ENCODE results near the gene NOP56.
A peak's percentile ranks its signal among the peaks of the same experiment; 100 is the strongest.

The NOP56 gene

GRCh38 chr20:2624190-2624589 is 28.2 kb upstream of the NOP56 start:
- no peak for TF ChIP-seq CTCF (IDR thresholded peaks at IDR 0.05; ENCODE audit: low read depth, low read length)

GRCh38 chr20:2625062-2625461 is 27.4 kb upstream of the NOP56 start:
- no peak for TF ChIP-seq CTCF (IDR thresholded peaks at IDR 0.05; ENCODE audit: low read depth, low read length)
- peak; percentile 3 for DNase-seq (ENCODE audit: extremely low read depth, low read depth)

More at GRCh38 chr20:2624190-2624589, 28.2 kb upstream of the NOP56 start:
- no peak for DNase-seq (ENCODE audit: extremely low read depth, low read depth)

GRCh38 chr20:2626853-2627541 is 25.4 kb upstream of the NOP56 start:
- DNase-seq (ENCODE audit: extremely low read depth, low read depth), result peak; percentile 51
- no peak for TF ChIP-seq CTCF (IDR thresholded peaks at IDR 0.05; ENCODE audit: low read depth, low read length)

GRCh38 chr20:2631228-2631627 is 21.2 kb upstream of the NOP56 start:
- DNase-seq (ENCODE audit: extremely low read depth, low read depth), result no peak
- TF ChIP-seq CTCF (IDR thresholded peaks at IDR 0.05; ENCODE audit: low read depth, low read length), result no peak

- TF ChIP-seq CTCF (IDR thresholded peaks at IDR 0.05; ENCODE audit: low read depth, low read length), result no peak
- no peak for DNase-seq (ENCODE audit: extremely low read depth, low read depth)
Observed at GRCh38 chr20:2633381-2633780, 19.1 kb upstream of the NOP56 start.

GRCh38 chr20:2637246-2637645 is 15.2 kb upstream of the NOP56 start:
- no peak for TF ChIP-seq CTCF (IDR thresholded peaks at IDR 0.05; ENCODE audit: low read depth, low read length)

GRCh38 chr20:2640260-2640659 is 12.2 kb upstream of the NOP56 start:
- no peak for TF ChIP-seq CTCF (IDR thresholded peaks at IDR 0.05; ENCODE audit: low read depth, low read length)
- no peak for DNase-seq (ENCODE audit: extremely low read depth, low read depth)

More at GRCh38 chr20:2637246-2637645, 15.2 kb upstream of the NOP56 start:
- DNase-seq (ENCODE audit: extremely low read depth, low read depth), result no peak

Data from AG09319 (cell line).